ENCODE data around the gene GATA5.

The GATA5 gene

DNA sequence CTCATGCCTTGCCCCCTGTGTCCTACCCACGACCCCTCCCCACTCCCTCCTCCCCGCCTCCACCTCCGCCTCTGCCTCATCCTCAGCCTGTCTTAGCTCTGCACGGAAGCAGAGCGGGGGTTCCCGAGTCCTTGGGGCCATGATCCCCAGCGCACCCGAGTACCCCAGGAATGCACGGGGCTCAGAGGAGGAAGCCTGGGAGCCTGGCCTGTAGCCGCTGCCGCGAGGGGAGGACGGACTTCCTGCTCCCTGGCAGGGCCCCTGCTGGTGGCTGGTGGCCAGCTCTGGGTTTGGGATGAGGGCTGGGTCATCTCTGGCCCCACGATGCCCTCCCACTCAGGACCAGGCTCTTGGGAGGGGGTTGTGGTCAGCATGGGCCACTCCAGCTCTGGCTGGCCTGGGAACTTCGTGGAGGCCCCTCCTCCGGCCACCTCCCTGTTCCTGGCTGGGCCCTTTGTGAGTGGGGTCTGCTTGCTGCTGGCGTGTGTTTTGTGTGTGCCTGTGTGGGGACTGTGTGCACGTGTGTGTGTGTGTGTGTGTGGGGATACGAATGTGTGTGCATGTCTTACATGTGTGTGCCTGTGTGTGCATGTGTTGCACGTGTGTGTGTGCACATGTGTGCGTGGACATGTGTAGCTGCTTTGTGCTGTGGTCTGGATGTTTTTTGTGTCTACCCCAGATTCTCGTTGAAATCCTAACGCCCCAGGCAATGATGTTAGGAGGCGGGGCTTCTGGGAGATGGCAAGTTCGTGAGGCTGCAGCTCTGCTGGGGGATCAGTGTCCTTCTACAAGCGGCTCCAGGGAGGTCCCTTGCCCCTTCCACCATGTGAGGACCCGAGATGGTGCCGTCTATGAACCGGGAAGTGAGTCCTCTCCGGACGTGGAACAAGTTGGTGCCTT is 47.1 kb downstream of the GATA5 start:
- Histone ChIP-seq H3K27ac (ENCODE audit: extremely low read depth, low read depth, low read length) (no peak overlapping the region), H3K4me1 (ENCODE audit: control insufficient read depth, insufficient read depth, low read length) (no peaks in the 10 kb centered on the region), H3K9me3 (ENCODE audit: control insufficient read depth, insufficient read depth, low read depth, low read length) (no peaks in the 10 kb centered on the region), H3K36me3 (ENCODE audit: control insufficient read depth in 2 of 2, insufficient read depth in 1 of 2, low read length in 2 of 2) (no peaks in the 10 kb centered on the region), H3K4me3 (ENCODE audit: low read depth, low read length) (no peak overlapping the region)
- CTCF ChIA-PET = interaction anchor here (0.7 kb wide), 1 partner anchor 9 kb away, joined by 4 read pairs; no protein-coding TSS in a partner anchor
- POLR2A ChIA-PET = no interaction called here
- TF ChIP-seq, protein P1, sequence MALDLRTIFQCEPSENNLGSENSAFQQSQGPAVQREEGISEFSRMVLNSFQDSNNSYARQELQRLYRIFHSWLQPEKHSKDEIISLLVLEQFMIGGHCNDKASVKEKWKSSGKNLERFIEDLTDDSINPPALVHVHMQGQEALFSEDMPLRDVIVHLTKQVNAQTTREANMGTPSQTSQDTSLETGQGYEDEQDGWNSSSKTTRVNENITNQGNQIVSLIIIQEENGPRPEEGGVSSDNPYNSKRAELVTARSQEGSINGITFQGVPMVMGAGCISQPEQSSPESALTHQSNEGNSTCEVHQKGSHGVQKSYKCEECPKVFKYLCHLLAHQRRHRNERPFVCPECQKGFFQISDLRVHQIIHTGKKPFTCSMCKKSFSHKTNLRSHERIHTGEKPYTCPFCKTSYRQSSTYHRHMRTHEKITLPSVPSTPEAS (tag by site-specific recombination; IDR thresholded peaks at IDR 0.05) = peak; percentile 95
- TF ChIP-seq ZNF133 (tag by site-specific recombination; IDR thresholded peaks at IDR 0.05) = no peak

DNA sequence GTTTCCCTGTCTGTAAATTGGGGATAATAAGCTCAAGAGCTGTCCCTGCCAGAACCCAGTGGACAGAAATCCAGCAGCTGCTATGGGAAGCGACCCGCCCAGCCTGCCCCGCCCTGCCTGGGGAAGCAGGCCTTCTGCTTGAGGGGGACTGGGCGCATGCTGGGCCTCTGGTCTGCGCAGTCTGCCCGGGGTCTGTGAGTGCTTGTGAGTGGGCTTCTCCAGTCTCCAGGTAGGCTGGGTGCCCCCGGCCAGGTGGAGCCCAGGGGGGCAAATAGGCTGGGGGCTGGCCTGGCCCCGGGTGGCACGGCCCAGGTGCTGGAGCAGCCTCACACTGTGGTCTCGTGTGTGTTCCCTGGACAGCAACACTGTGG is 47.8 kb downstream of the GATA5 start:
- H3K9me3 ChIP-seq (ENCODE audit: control insufficient read depth, insufficient read depth, low read depth, low read length) = no peaks in the 10 kb centered on the region
- ChIA-PET CTCF (no interaction called here), POLR2A (no interaction called here)
- no peaks in the 10 kb centered on the region for H3K4me1 ChIP-seq (ENCODE audit: control insufficient read depth, insufficient read depth, low read length)
- H3K4me3 ChIP-seq (ENCODE audit: low read depth, low read length) = no peak overlapping the region
- H3K36me3 ChIP-seq (ENCODE audit: control insufficient read depth in 2 of 2, insufficient read depth in 1 of 2, low read length in 2 of 2) = no peaks in the 10 kb centered on the region
- TF ChIP-seq ZNF596 (tag by site-specific recombination; IDR thresholded peaks at IDR 0.05) (no peak), KLF1 (tag by site-specific recombination; IDR thresholded peaks at IDR 0.05) (peak; percentile 62)
- H3K27ac ChIP-seq (ENCODE audit: extremely low read depth, low read depth, low read length) = no peak overlapping the region

DNA sequence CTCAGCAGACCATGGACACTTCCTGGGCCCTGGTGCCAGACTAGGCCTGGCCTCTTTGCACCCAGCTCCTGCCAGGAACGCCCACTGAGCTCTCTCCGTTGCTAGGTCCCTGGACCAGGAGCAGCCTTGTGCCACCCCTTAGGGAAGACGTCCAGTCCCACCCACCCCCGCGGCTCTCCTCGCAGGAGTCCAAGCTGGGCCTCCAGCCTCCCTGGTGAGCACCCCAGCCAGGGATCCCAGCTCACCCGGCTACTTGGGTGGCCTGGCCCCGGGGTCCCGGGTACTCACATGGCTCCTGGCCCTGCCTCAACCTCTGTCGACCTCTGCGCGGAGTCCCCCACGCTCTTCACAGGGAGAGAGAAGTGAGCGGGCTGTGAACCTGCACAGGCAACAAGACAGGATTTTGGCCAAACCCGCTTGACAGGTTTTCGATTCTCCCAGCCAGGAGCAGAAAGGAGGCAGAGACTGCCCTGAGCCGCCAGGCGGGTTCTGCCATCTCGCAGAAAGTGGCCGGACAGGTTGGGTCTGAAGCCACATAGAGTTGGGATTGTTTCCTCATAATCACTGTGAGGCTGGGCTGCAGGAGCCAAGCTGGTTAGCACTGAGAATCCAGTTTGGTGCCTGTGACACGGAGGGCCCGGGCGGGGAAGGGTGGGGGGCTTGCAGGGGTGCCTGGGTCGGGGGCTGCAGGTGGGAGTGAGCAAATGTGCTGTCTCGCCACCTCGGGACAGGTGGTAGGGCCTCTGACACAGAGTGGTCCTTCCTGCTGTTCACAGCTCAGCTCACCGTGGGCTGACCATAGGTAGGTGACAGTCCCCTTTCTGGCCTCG is 48.4 kb downstream of the GATA5 start, which contains the start of gene RBBP8NL:
RBBP8NL (minus strand) TSS at position 368 of the 830 bp plus-strand sequence. CDS start 7,892 bp downstream, outside the sequence.
- Histone ChIP-seq H3K4me3 (ENCODE audit: low read depth, low read length) (no peak within 1 kb of the TSS), H3K9me3 (ENCODE audit: control insufficient read depth, insufficient read depth, low read depth, low read length) (no peaks in the 10 kb centered on the region), H3K4me1 (ENCODE audit: control insufficient read depth, insufficient read depth, low read length) (no peaks in the 10 kb centered on the region), H3K27ac (ENCODE audit: extremely low read depth, low read depth, low read length) (no peak within 1 kb of the TSS), H3K36me3 (ENCODE audit: control insufficient read depth in 2 of 2, insufficient read depth in 1 of 2, low read length in 2 of 2) (no peaks in the 10 kb centered on the region)
- CTCF ChIA-PET = no interaction called here
- POLR2A ChIA-PET = no interaction called here
- no peak for TF ChIP-seq SALL2 (tag by site-specific recombination; IDR thresholded peaks at IDR 0.05; ENCODE audit: borderline replicate concordance)
- TF ChIP-seq ZNF560 (tag by site-specific recombination; IDR thresholded peaks at IDR 0.05; ENCODE audit: borderline replicate concordance) = no peak
- TF ChIP-seq ZNF747 (tag by site-specific recombination; IDR thresholded peaks at IDR 0.05) = no peak
- no peak for TF ChIP-seq ZNF626 (tag by site-specific recombination; IDR thresholded peaks at IDR 0.05)
- no peak for TF ChIP-seq ZNF16 (tag by site-specific recombination; IDR thresholded peaks at IDR 0.05; ENCODE audit: low read depth)
- TF ChIP-seq REPIN1 (tag by site-specific recombination; IDR thresholded peaks at IDR 0.05; ENCODE audit: low read depth) = no peak
- no peak for TF ChIP-seq ZNF341 (tag by site-specific recombination; IDR thresholded peaks at IDR 0.05; ENCODE audit: low read depth)
- TF ChIP-seq ZNF660 (tag by site-specific recombination; IDR thresholded peaks at IDR 0.05) = no peak
- no peak for TF ChIP-seq ZNF426 (tag by site-specific recombination; IDR thresholded peaks at IDR 0.05)
- TF ChIP-seq, protein P2, sequence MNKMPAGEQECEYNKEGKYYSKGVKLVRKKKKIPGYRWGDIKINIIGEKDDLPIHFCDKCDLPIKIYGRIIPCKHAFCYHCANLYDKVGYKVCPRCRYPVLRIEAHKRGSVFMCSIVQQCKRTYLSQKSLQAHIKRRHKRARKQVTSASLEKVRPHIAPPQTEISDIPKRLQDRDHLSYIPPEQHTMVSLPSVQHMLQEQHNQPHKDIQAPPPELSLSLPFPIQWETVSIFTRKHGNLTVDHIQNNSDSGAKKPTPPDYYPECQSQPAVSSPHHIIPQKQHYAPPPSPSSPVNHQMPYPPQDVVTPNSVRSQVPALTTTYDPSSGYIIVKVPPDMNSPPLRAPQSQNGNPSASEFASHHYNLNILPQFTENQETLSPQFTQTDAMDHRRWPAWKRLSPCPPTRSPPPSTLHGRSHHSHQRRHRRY (tag by site-specific recombination; IDR thresholded peaks at IDR 0.05) = no peak
- TF ChIP-seq, protein P3, sequence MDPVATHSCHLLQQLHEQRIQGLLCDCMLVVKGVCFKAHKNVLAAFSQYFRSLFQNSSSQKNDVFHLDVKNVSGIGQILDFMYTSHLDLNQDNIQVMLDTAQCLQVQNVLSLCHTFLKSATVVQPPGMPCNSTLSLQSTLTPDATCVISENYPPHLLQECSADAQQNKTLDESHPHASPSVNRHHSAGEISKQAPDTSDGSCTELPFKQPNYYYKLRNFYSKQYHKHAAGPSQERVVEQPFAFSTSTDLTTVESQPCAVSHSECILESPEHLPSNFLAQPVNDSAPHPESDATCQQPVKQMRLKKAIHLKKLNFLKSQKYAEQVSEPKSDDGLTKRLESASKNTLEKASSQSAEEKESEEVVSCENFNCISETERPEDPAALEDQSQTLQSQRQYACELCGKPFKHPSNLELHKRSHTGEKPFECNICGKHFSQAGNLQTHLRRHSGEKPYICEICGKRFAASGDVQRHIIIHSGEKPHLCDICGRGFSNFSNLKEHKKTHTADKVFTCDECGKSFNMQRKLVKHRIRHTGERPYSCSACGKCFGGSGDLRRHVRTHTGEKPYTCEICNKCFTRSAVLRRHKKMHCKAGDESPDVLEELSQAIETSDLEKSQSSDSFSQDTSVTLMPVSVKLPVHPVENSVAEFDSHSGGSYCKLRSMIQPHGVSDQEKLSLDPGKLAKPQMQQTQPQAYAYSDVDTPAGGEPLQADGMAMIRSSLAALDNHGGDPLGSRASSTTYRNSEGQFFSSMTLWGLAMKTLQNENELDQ (tag by site-specific recombination; IDR thresholded peaks at IDR 0.05; ENCODE audit: low read depth) = no peak
- no peak for TF ChIP-seq ZNF701 (tag by site-specific recombination; IDR thresholded peaks at IDR 0.05)
- TF ChIP-seq, protein P4, sequence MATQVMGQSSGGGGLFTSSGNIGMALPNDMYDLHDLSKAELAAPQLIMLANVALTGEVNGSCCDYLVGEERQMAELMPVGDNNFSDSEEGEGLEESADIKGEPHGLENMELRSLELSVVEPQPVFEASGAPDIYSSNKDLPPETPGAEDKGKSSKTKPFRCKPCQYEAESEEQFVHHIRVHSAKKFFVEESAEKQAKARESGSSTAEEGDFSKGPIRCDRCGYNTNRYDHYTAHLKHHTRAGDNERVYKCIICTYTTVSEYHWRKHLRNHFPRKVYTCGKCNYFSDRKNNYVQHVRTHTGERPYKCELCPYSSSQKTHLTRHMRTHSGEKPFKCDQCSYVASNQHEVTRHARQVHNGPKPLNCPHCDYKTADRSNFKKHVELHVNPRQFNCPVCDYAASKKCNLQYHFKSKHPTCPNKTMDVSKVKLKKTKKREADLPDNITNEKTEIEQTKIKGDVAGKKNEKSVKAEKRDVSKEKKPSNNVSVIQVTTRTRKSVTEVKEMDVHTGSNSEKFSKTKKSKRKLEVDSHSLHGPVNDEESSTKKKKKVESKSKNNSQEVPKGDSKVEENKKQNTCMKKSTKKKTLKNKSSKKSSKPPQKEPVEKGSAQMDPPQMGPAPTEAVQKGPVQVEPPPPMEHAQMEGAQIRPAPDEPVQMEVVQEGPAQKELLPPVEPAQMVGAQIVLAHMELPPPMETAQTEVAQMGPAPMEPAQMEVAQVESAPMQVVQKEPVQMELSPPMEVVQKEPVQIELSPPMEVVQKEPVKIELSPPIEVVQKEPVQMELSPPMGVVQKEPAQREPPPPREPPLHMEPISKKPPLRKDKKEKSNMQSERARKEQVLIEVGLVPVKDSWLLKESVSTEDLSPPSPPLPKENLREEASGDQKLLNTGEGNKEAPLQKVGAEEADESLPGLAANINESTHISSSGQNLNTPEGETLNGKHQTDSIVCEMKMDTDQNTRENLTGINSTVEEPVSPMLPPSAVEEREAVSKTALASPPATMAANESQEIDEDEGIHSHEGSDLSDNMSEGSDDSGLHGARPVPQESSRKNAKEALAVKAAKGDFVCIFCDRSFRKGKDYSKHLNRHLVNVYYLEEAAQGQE (tag by site-specific recombination; IDR thresholded peaks at IDR 0.05) = no peak
- TF ChIP-seq, protein P5, sequence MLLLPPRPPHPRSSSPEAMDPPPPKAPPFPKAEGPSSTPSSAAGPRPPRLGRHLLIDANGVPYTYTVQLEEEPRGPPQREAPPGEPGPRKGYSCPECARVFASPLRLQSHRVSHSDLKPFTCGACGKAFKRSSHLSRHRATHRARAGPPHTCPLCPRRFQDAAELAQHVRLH (tag by site-specific recombination; IDR thresholded peaks at IDR 0.05) = no peak
- TF ChIP-seq ZNF768 (tag by site-specific recombination; IDR thresholded peaks at IDR 0.05) = no peak
- no peak for TF ChIP-seq SCRT1 (tag by site-specific recombination; IDR thresholded peaks at IDR 0.05; ENCODE audit: borderline replicate concordance)
- TF ChIP-seq ZNF184 (tag by site-specific recombination; IDR thresholded peaks at IDR 0.05) = no peak

Measured in HEK293 (cell line).